ENCODE data around the gene MACF1.
"Not testable (repeated sequence)": the region's sequence is repeated elsewhere in the genome, so short reads cannot be mapped to it uniquely, and the experiment has no call there.

Gene MACF1

GRCh38 chr1:39497585-39497984, 293.1 kb downstream of the MACF1 start:
- no peak for TF ChIP-seq CTCF (IDR thresholded peaks at IDR 0.05; ENCODE audit: unreplicated experiment in 3 of 3)
- Mint-ChIP-seq H3K36me3 (ENCODE audit: low read depth) (peaks cover 4% of the 10 kb centered on the region), H3K27ac (peak overlapping the region in 1 of 3 experiments; percentile 98), H3K4me1 (peaks cover 13% of the 10 kb centered on the region), H3K9me3 (peaks cover 3% of the 10 kb centered on the region), H3K4me3 (no peak overlapping the region), H3K27me3 (ENCODE audit: low read depth) (peaks cover 28% of the 10 kb centered on the region)

GRCh38 chr1:39498096-39498710, 293.7 kb downstream of the MACF1 start:
- Mint-ChIP-seq H3K4me3 (peak overlapping the region in 2 of 3 experiments; percentile 48 to 66), H3K27ac (peak overlapping the region; percentile 72 to 98 (median 98)), H3K4me1 (peaks cover 13% of the 10 kb centered on the region), H3K27me3 (ENCODE audit: low read depth) (peaks cover 22% of the 10 kb centered on the region)
- H3K36me3 Mint-ChIP-seq (ENCODE audit: low read depth); H3K9me3 Mint-ChIP-seq: not testable (repeated sequence)

- not testable (repeated sequence) for H3K4me3 Mint-ChIP-seq; H3K9me3 Mint-ChIP-seq; H3K36me3 Mint-ChIP-seq (ENCODE audit: low read depth); H3K27ac Mint-ChIP-seq
- Mint-ChIP-seq H3K27me3 (ENCODE audit: low read depth) (peaks cover 16% of the 10 kb centered on the region), H3K4me1 (peaks cover 13% of the 10 kb centered on the region)
Observed at GRCh38 chr1:39498821-39499220, 294.3 kb downstream of the MACF1 start.

- Mint-ChIP-seq H3K9me3 (peaks cover 3% of the 10 kb centered on the region), H3K27me3 (ENCODE audit: low read depth) (peaks cover 8% of the 10 kb centered on the region), H3K36me3 (ENCODE audit: low read depth) (peaks cover 4% of the 10 kb centered on the region), H3K27ac (peak overlapping the region; percentile 53 to 93 (median 88)), H3K4me1 (peaks cover 13% of the 10 kb centered on the region), H3K4me3 (no peak overlapping the region)
- TF ChIP-seq CTCF (IDR thresholded peaks at IDR 0.05; ENCODE audit: unreplicated experiment in 3 of 3) = no peak
Observed at GRCh38 chr1:39499668-39500067, 295.2 kb downstream of the MACF1 start.

GRCh38 chr1:39500862-39501389, 296.4 kb downstream of the MACF1 start:
- peaks cover 4% of the 10 kb centered on the region for H3K36me3 Mint-ChIP-seq (ENCODE audit: low read depth)

GRCh38 chr1:39501666-39502065, 297.2 kb downstream of the MACF1 start:
- H3K36me3 Mint-ChIP-seq (ENCODE audit: low read depth) = peaks cover 4% of the 10 kb centered on the region
- H3K27me3 Mint-ChIP-seq (ENCODE audit: low read depth) = peaks cover 3% of the 10 kb centered on the region
- H3K9me3 Mint-ChIP-seq = peaks cover 3% of the 10 kb centered on the region
- TF ChIP-seq CTCF (IDR thresholded peaks at IDR 0.05; ENCODE audit: unreplicated experiment in 3 of 3) = no peak
- H3K4me1 Mint-ChIP-seq = peaks cover 13% of the 10 kb centered on the region
- no peak overlapping the region for H3K4me3 Mint-ChIP-seq
- H3K27ac Mint-ChIP-seq = no peak overlapping the region

More at GRCh38 chr1:39500862-39501389, 296.4 kb downstream of the MACF1 start:
- Mint-ChIP-seq H3K27ac (peak overlapping the region in 2 of 3 experiments; percentile 25 to 66), H3K27me3 (ENCODE audit: low read depth) (peaks cover 3% of the 10 kb centered on the region), H3K4me3 (no peak overlapping the region), H3K4me1 (peaks cover 13% of the 10 kb centered on the region), H3K9me3 (peaks cover 3% of the 10 kb centered on the region)
- TF ChIP-seq CTCF (IDR thresholded peaks at IDR 0.05; ENCODE audit: unreplicated experiment in 3 of 3) = no peak

- not testable (repeated sequence) for H3K27ac Mint-ChIP-seq; H3K36me3 Mint-ChIP-seq (ENCODE audit: low read depth); H3K9me3 Mint-ChIP-seq; H3K27me3 Mint-ChIP-seq (ENCODE audit: low read depth); H3K4me3 Mint-ChIP-seq
- H3K4me1 Mint-ChIP-seq = peaks cover 25% of the 10 kb centered on the region
Observed at GRCh38 chr1:39504436-39504835, 299.9 kb downstream of the MACF1 start.
